GM12864 (cell line): ENCODE data around the gene CRAMP1.
A peak's percentile ranks its signal among the peaks of the same experiment; 100 is the strongest.

Experiments used
- DNase-seq: peaks from one replicate; pipeline ENCODE4 v3.0.0-alpha.2; 2011; ENCODE audit warnings: low read depth
- H3K4me3 ChIP-seq: 2 replicates; pipeline ENCODE4 v1.5.1; 2011; ENCODE audit warnings: mild to moderate bottlenecking, low read depth, low read length, control low read depth
- CTCF ChIP-seq: IDR thresholded peaks from 2 replicates; pipeline ENCODE4 v1.5.1; 2011; ENCODE audit warnings: low read depth, mild to moderate bottlenecking, moderate library complexity, low read length, control low read depth, inconsistent platforms; ENCODE audit errors: missing control alignments

Gene CRAMP1

GRCh38 chr16:1571012-1571671 is 41.0 kb upstream of the CRAMP1 start:
- H3K4me3 ChIP-seq, result no peak overlapping the region
- no peak for TF ChIP-seq CTCF
- no peak for DNase-seq

GRCh38 chr16:1572673-1573072 is 39.5 kb upstream of the CRAMP1 start:
- no peak for TF ChIP-seq CTCF
- DNase-seq, result no peak
- no peak overlapping the region for H3K4me3 ChIP-seq

- TF ChIP-seq CTCF, result no peak
- H3K4me3 ChIP-seq, result no peak overlapping the region
- no peak for DNase-seq
Measured at GRCh38 chr16:1573301-1573700, 38.9 kb upstream of the CRAMP1 start.

- no peak overlapping the region for H3K4me3 ChIP-seq
- peak; percentile 10 for DNase-seq
- TF ChIP-seq CTCF, result no peak
Measured at GRCh38 chr16:1575578-1575977, 36.6 kb upstream of the CRAMP1 start.

- TF ChIP-seq CTCF, result no peak
- DNase-seq, result no peak
- no peak overlapping the region for H3K4me3 ChIP-seq
Measured at GRCh38 chr16:1579214-1579613, 32.9 kb upstream of the CRAMP1 start.

- no peak for DNase-seq
- no peak overlapping the region for H3K4me3 ChIP-seq
- TF ChIP-seq CTCF, result no peak
Measured at GRCh38 chr16:1580256-1580655, 31.9 kb upstream of the CRAMP1 start.

GRCh38 chr16:1580956-1581355 is 31.2 kb upstream of the CRAMP1 start:
- H3K4me3 ChIP-seq, result no peak overlapping the region
- no peak for DNase-seq
- TF ChIP-seq CTCF, result no peak
